Keratinocyte (primary cell): Measurements from ENCODE around the gene TRAF3.

Experiments
- EZH2 ChIP-seq: IDR thresholded peaks from one replicate; pipeline ENCODE4 v1.6.1; 2012; ENCODE audit warnings: inconsistent platforms, mild to moderate bottlenecking, low read length, moderate library complexity
- TF ChIP-seq, protein P1 (sequence below), 3 experiments: IDR thresholded peaks in 1 of 3; conservative IDR thresholded peaks in 1 of 3; optimal IDR thresholded peaks in 1 of 3; 2 replicates in 2 of 3; 3 replicates in 1 of 3; pipeline versions ENCODE3 to v1.5.1; 2011; ENCODE audit warnings: low read length in 3 of 3, mild to moderate bottlenecking in 3 of 3, moderate library complexity in 2 of 3, control low read depth in 1 of 3, inconsistent platforms in 1 of 3; ENCODE audit not compliant: insufficient read depth in 2 of 3; ENCODE audit errors: extremely low read depth in 1 of 3

GRCh38 chr14:102932484-102933248, 155.4 kb downstream of the TRAF3 start:
- TF ChIP-seq, protein P1, sequence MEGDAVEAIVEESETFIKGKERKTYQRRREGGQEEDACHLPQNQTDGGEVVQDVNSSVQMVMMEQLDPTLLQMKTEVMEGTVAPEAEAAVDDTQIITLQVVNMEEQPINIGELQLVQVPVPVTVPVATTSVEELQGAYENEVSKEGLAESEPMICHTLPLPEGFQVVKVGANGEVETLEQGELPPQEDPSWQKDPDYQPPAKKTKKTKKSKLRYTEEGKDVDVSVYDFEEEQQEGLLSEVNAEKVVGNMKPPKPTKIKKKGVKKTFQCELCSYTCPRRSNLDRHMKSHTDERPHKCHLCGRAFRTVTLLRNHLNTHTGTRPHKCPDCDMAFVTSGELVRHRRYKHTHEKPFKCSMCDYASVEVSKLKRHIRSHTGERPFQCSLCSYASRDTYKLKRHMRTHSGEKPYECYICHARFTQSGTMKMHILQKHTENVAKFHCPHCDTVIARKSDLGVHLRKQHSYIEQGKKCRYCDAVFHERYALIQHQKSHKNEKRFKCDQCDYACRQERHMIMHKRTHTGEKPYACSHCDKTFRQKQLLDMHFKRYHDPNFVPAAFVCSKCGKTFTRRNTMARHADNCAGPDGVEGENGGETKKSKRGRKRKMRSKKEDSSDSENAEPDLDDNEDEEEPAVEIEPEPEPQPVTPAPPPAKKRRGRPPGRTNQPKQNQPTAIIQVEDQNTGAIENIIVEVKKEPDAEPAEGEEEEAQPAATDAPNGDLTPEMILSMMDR (optimal IDR thresholded peaks at IDR 0.05 in 1 of 3, IDR thresholded peaks at IDR 0.05 in 1 of 3, conservative IDR thresholded peaks at IDR 0.05 in 1 of 3; ENCODE audit: extremely low read depth in 1 of 3, insufficient read depth in 2 of 3, low read length in 3 of 3): no peak
- no peak for TF ChIP-seq EZH2
